Stimulated activated effector memory CD8-positive, alpha-beta T cell treated with anti-CD3 and anti-CD28 coated beads, Interleukin-12 subunit alpha, Interleukin-12 subunit beta, amount 100 ng/mL, for 72 hours (primary cell): ENCODE measurements around the gene SLC35B2.
A peak's percentile ranks its signal among the peaks of the same experiment; 100 is the strongest.

Experiments used
- ATAC-seq: fragments of 150-1000 bp; cut with Tn5 transposase; 2 replicates; pipeline ENCODE4 v1.10.0; 2021
- DNase-seq, 2 donors: peaks; one replicate each; pipeline ENCODE4 v3.0.0; 2021 to 2022; ENCODE audit warnings: low spot score in 2 of 2
- H3K27ac Mint-ChIP-seq: one replicate; pipeline ENCODE4 v1.8.0; 2022; ENCODE audit warnings: mild to moderate bottlenecking, mixed read lengths
- H3K36me3 Mint-ChIP-seq: one replicate; pipeline ENCODE4 v1.8.0; 2022; ENCODE audit warnings: mild to moderate bottlenecking, mixed read lengths
- H3K4me1 Mint-ChIP-seq: one replicate; pipeline ENCODE4 v1.8.0; 2022; ENCODE audit warnings: mixed read lengths
- H3K4me3 Mint-ChIP-seq: one replicate; pipeline ENCODE4 v1.8.0; 2022; ENCODE audit warnings: mild to moderate bottlenecking, mixed read lengths
- H3K9me3 Mint-ChIP-seq: one replicate; pipeline ENCODE4 v1.8.0; 2022; ENCODE audit warnings: mixed read lengths

The SLC35B2 gene

DNA sequence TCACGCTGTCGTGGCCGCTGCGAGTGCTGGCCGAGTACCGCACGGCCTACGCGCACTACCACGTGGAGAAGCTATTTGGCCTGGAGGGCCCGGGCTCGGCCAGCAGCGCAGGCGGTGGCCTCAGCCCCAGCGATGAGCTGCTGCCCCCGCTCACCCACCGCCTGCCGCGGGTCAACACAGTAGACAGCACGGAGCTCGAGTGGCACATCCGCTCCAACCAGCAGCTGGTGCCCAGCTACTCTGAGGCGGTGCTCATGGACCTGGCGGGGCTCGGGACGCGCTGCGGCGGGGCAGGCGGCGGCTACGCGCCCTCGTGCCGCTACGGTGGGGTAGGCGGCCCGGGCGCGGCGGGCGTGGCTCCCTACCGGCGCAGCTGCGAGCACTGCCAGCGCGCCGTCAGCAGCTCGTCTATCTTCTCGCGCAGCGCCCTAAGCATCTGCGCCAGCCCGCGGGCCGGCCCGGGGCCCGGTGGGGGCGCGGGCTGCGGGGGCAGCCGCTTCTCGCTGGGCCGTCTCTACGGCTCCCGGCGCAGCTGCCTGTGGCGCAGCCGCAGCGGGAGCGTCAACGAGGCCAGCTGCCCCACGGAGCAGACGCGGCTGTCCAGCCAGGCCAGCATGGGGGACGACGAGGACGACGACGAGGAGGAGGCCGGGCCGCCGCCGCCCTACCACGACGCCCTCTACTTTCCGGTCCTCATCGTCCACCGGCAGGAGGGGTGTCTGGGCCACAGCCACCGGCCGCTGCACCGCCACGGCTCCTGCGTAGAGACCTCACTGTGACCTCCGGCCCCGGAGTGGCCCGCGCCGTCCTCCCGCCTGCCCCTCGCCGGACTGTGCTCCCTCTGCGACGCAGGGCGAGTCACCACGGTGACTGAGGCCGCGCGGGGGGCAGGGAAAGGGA, 18.7 kb upstream of the SLC35B2 start:
- no peaks in the 10 kb centered on the region for H3K36me3 Mint-ChIP-seq
- H3K9me3 Mint-ChIP-seq = no peaks in the 10 kb centered on the region
- ATAC-seq (peak; percentile 58), DNase-seq (no peak)
- H3K4me1 Mint-ChIP-seq = peaks cover 10% of the 10 kb centered on the region
- no peak overlapping the region for H3K27ac Mint-ChIP-seq
- H3K4me3 Mint-ChIP-seq = no peak overlapping the region

DNA sequence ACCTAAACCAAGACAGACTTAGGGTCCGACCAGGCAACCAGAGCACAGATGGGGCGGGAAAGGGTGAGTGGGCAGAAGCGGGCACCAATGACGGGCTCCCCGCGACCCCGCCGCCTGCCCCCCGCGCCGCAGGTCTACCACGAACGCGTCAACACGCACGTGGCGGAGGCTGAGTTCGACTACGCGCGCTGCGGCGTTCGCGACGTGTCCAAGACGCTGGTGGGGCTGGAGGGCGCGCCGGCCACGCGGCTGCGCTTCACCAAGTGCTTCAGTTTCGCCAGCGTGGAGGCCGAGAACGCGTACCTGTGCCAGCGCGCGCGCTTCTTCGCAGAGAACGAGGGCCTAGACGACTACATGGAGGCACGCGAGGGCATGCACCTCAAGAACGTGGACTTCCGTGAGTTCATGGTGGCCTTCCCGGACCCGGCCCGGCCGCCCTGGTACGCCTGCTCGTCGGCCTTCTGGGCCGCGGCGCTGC, 18.0 kb upstream of the SLC35B2 start:
- ATAC-seq (no peak), DNase-seq (no peak)
- Mint-ChIP-seq H3K9me3 (no peaks in the 10 kb centered on the region), H3K27ac (no peak overlapping the region), H3K36me3 (no peaks in the 10 kb centered on the region), H3K4me3 (peak overlapping the region; percentile 0), H3K4me1 (peaks cover 11% of the 10 kb centered on the region)

DNA sequence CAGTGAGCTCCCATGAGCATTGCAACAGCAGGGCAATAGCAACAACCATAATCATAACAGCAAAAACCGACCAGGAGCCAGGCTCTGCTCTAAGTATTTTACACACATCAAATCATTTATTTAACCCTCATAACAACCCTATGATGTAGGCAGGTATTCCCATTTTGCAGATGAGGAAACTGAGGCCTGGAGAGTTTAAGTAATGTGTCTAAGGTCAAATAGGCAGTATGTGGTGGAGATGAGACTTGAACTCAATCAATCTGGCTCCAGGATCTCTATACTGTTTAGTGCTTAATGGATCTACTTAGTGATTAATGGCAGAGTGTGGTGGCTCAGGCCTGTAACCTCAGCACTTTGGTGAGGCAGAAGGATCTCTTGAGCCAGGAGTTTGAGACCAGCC, 16.3 kb upstream of the SLC35B2 start:
- H3K9me3 Mint-ChIP-seq = no peaks in the 10 kb centered on the region
- no peaks in the 10 kb centered on the region for H3K36me3 Mint-ChIP-seq
- H3K4me1 Mint-ChIP-seq = peaks cover 18% of the 10 kb centered on the region
- DNase-seq (no peak), ATAC-seq (no peak)
- no peak overlapping the region for H3K4me3 Mint-ChIP-seq
- no peak overlapping the region for H3K27ac Mint-ChIP-seq

DNA sequence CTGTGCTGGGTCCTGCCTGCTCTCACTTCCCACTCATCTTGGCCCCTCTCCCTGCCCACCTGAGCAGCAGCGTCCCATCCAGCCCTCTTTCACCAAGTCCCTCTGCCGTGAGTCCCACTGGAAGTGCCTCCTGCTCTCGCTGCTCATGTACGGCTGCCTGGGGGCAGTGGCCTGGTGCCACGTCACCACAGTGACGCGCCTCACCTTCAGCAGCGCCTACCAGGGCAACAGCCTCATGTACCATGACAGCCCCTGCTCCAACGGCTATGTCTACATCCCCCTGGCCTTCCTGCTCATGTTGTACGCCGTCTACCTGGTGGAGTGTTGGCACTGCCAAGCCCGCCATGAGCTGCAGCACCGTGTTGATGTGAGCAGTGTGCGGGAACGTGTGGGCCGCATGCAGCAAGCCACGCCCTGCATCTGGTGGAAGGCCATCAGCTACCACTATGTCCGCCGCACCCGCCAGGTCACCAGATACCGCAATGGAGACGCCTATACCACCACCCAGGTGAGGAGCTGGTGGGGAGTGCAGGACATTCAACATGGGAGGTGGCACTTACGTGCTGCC, 15.8 kb upstream of the SLC35B2 start:
- Mint-ChIP-seq H3K27ac (no peak overlapping the region), H3K4me1 (peaks cover 18% of the 10 kb centered on the region), H3K4me3 (no peak overlapping the region), H3K36me3 (no peaks in the 10 kb centered on the region), H3K9me3 (no peaks in the 10 kb centered on the region)
- ATAC-seq (no peak), DNase-seq (no peak)

DNA sequence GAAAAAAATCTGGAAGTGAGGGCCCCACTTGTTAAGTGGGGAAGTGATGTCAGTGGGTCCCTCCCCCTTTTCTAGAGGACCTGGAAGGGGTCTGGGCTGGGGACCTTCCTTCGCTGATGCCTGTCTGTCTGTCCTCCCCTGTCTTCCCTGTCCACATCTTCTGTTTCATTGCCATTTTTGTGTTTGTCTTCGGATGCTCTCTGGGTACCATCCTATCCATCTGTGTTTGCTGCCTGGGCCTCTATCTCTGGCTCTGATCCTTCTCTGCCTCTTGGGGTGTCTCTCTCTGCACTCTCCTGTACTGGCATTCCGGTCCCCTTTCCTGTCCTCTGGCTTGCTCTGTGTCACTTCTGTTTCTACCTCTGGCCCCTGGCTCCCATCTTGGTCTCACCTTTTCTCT, 15.2 kb upstream of the SLC35B2 start:
- no peak overlapping the region for H3K4me3 Mint-ChIP-seq
- H3K36me3 Mint-ChIP-seq = no peaks in the 10 kb centered on the region
- peaks cover 18% of the 10 kb centered on the region for H3K4me1 Mint-ChIP-seq
- ATAC-seq (no peak), DNase-seq (no peak)
- H3K27ac Mint-ChIP-seq = no peak overlapping the region
- no peaks in the 10 kb centered on the region for H3K9me3 Mint-ChIP-seq

DNA sequence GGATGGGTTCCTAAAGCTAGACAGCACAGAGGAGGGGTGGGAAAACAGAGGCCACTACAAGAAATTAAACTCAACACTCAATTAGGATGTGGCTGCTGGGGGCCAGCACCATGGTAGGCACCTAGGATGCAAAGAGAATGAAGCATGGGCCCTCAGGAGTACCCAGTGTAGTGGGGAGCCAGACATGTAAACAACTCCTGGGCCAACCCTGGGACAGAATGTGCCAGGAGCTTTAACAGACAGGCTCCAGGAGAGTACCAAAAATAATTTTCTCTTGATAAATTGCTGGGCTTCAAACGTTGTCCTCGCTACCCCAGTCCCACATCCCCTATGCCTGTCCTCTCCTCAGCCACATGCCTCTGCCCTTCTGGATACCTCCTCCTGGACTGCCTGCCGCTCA, 14.6 kb upstream of the SLC35B2 start:
- DNase-seq (no peak), ATAC-seq (no peak)
- no peaks in the 10 kb centered on the region for H3K9me3 Mint-ChIP-seq
- peaks cover 21% of the 10 kb centered on the region for H3K4me1 Mint-ChIP-seq
- peaks cover 2% of the 10 kb centered on the region for H3K36me3 Mint-ChIP-seq
- H3K4me3 Mint-ChIP-seq = no peak overlapping the region
- H3K27ac Mint-ChIP-seq = no peak overlapping the region

DNA sequence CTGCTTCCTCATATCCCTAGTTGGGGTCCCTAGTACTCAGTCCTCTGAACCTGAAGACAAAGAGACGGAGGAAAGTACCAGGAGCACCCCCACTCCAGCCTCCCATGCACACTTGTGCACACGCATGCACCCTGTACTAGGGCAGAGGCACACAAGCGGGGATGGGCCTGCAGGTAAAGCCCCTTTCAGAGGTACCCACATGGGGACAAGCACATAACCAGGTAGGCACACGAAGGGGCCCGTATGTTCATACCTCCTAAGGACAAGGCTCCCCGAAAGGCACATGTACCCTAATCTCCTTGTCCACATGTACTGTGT, 14.0 kb upstream of the SLC35B2 start:
- H3K27ac Mint-ChIP-seq = no peak overlapping the region
- ATAC-seq (no peak), DNase-seq (no peak)
- H3K4me3 Mint-ChIP-seq = peak overlapping the region; percentile 42
- H3K36me3 Mint-ChIP-seq = peaks cover 8% of the 10 kb centered on the region
- no peaks in the 10 kb centered on the region for H3K9me3 Mint-ChIP-seq
- peaks cover 27% of the 10 kb centered on the region for H3K4me1 Mint-ChIP-seq

DNA sequence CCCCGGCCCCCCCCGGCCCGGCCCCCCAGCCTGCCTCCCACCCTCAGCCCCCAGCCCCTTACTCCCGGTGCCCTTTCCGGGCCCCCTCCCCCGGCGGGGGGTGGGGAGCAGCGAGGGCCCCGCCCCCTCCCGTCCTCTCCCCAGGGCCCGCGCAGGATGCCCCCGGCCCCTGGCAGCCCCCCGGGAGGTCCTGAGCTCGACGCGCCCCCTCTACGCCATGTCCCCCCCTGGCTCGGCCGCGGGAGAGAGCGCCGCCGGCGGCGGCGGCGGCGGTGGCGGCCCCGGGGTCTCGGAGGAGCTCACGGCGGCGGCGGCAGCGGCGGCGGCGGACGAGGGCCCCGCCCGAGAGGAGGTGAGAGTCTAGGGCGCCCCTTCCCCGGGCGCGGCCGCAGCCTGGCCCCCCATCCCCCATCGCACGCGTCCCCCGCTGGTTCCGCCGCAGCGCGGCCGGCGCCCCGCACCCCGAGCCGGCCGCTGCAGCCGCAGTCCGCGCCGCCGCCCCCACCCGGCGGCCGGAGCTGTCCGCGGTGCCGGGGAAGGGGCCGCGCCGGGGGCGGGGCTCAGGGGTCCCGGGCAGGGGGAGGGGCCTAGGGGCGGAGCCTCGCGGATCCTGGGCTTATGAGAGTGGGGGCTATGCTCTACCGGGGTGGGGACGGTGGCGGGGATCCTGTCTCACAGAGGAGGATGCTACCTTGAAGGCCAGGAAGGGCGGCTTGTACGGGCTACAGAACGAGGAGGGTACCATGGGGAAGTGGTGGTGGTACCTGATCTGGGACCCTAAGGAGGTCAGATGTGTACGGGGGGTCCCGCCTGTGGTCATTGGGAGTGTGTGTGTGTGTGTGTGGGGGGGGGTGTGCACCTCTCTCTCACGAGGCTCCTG, 13.4 kb upstream of the SLC35B2 start:
- Mint-ChIP-seq H3K36me3 (peaks cover 13% of the 10 kb centered on the region), H3K4me3 (peak overlapping the region; percentile 66), H3K4me1 (peaks cover 32% of the 10 kb centered on the region), H3K9me3 (no peaks in the 10 kb centered on the region), H3K27ac (no peak overlapping the region)
- ATAC-seq = no peak
- DNase-seq = no peak

DNA sequence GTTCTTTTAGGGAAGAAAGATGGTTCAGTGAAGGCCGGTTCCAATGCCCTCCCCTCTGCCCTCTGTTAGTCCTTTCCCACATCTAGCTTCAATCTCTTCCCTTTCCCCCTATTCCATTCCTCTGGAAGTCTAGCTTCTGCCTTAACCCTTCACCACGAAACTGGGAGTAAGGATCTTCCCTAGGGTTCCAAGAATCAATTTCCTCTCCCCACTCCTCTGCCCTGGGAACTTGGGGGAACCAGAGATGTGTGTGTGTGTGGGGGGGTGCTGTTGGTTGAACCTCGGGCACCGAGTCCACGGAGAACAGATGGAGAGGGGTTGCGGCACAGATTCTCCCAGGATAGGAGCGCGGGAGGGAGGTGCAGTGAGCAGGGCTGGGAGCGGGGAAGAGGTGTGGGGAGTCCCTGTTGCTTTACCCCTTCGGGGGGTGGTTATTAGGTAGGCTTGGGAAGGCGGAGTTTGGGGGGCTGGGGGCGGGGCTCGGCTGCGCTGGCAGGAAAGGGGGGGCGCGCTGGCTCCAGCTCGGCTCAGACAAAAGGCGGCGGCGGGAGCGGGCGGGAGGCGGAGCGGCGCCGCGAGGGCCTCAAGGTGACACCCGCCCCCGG, 12.7 kb upstream of the SLC35B2 start, which contains the start of gene TMEM151B:
Gene TMEM151B, plus strand, starts transcription at position 530 of the 605 bp plus-strand sequence. CDS start 293 bp downstream, outside the sequence.
- DNase-seq (no peak), ATAC-seq (no peak)
- Mint-ChIP-seq H3K9me3 (no peaks in the 10 kb centered on the region), H3K36me3 (peaks cover 18% of the 10 kb centered on the region), H3K27ac (no peak within 1 kb of the TSS), H3K4me3 (peak within 1 kb of the TSS; percentile 66), H3K4me1 (peaks cover 32% of the 10 kb centered on the region)

DNA sequence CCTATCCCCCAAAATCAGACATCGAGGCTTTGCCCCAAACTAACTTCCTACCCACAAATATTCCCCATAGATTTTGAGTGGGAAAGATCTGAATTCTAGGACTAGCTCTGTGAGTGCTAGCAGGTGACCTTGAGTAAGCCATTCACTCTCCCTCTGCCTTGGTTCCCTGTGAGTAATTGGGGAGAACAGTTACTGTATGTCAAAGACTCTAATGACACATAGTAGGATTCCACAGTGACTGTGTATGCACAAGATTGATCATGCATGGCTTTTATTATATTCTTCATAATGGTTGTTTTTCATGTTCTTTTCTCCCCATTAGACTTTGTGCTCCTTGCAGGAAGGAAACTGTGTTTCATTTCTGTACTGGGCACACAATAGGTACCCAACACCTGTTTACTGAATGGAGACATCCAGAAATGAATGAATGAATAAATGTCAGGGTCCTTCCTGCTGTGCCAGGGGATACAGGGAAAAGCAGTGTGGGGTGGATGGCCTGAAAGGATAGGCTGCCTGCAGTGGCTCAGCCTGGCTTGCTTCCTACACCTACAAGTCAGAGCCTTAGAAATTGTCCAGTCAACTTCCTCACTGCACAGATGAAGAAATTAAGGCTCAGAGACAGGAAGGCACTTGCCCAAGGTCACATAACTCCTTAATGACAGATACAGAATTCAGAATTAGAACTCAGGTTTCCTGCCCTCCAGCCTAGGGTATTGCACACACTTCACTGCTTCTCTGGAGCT, 12.0 kb upstream of the SLC35B2 start:
- Mint-ChIP-seq H3K4me3 (peak overlapping the region; percentile 66), H3K36me3 (peaks cover 21% of the 10 kb centered on the region), H3K27ac (no peak overlapping the region), H3K4me1 (peaks cover 36% of the 10 kb centered on the region), H3K9me3 (no peaks in the 10 kb centered on the region)
- ATAC-seq (peak; percentile 62), DNase-seq (no peak)

DNA sequence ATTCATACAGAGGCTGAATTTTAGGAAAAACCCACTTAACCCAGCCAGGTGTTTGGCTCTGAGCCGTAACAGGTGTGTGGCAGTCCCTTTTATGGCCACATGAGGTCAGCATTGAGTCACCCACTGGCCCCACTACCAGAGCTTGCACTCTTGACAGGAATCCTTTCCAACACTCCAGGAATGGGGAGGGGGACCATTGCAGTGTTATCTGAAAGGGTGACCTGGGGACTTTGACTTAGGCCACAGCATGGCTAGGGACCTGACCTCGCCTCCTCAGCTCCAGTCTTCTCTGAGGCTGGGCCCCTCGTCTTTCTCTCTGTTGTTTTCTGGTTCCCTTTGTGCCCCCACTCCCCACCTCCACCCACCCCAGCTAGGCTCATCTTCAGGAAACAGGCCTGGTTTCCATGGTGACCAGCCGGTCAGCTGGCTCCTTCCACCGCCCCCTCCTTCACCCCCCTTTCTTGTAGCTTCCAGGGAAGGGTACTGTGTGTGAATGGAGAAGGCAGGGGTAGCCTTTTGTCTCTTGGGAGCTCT, 10.8 kb upstream of the SLC35B2 start:
- ATAC-seq (no peak), DNase-seq (peak; percentile 54 to 83)
- Mint-ChIP-seq H3K27ac (no peak overlapping the region), H3K9me3 (no peaks in the 10 kb centered on the region), H3K4me1 (peaks cover 48% of the 10 kb centered on the region), H3K4me3 (no peak overlapping the region), H3K36me3 (peaks cover 23% of the 10 kb centered on the region)

DNA sequence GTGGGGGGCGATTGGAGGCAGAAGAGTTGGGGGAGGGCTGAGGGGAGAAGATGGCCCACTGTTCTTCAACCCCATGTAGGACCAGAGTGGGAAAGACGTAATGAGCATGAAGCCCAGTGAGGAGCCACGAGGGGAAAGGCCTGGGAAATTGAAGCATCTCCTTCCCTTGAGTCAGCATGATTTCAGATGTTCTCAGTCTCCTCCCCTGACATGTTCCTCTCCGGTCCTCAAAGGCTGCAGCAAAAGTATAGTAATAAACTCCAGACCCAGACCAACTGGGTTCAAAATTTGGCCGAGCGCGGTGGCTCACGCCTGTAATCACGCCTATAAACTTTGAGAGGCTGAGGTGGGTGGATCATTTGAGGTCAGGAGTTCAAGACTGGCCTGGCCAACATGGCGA, 9.9 kb upstream of the SLC35B2 start:
- Mint-ChIP-seq H3K4me3 (no peak overlapping the region), H3K27ac (no peak overlapping the region), H3K4me1 (peaks cover 57% of the 10 kb centered on the region), H3K9me3 (no peaks in the 10 kb centered on the region), H3K36me3 (peaks cover 30% of the 10 kb centered on the region)
- DNase-seq (no peak), ATAC-seq (no peak)

DNA sequence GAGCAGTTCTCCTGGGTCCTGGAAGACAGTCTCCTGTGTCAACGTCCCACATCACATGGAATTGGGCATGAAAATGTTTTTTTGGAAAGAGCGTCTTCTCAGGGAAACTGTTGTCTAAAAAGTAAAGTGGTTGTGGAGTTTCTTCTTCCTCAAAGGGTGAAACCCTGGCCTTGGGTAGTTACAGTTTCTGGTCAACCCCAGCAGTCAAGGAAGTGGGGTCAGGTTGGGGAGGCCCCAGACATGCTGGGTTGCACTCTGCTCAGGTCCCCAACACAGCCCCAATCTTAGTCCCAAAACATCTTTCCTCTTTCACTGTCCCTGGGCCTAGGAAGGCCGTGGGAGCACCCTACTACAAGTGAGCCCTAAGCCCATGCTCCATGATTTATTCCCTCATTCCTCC, 9.0 kb upstream of the SLC35B2 start:
- Mint-ChIP-seq H3K4me1 (peaks cover 65% of the 10 kb centered on the region), H3K36me3 (peaks cover 39% of the 10 kb centered on the region), H3K4me3 (peak overlapping the region; percentile 98), H3K27ac (peak overlapping the region; percentile 98), H3K9me3 (no peaks in the 10 kb centered on the region)
- ATAC-seq (no peak), DNase-seq (no peak)

DNA sequence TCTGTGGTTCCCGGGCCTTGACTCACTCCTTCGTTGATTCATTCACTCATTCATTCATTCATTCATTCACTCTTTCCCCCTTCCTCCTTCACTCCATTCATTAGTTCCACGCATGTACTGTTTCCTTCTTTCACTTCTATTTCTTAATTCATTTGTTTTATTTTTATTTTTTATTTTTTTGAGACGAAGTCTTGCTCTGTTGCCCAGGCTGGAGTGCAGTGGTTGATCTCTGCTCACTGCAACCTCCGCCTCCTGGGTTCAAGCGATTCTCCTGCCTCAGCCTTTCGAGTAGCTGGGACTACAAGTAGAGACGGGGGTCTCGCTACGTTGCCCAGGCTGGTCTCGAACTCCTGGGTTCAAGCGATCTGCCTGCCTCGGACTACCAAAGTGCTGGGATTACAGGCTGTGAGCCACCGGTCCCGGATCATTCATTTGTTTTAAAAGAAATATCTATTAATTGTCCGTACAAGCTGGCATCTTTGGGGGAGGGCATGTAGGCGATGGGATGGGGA, 8.4 kb upstream of the SLC35B2 start:
- H3K4me1 Mint-ChIP-seq = peaks cover 67% of the 10 kb centered on the region
- H3K27ac Mint-ChIP-seq = peak overlapping the region; percentile 98
- peak overlapping the region; percentile 98 for H3K4me3 Mint-ChIP-seq
- no peaks in the 10 kb centered on the region for H3K9me3 Mint-ChIP-seq
- DNase-seq (no peak), ATAC-seq (no peak)
- peaks cover 45% of the 10 kb centered on the region for H3K36me3 Mint-ChIP-seq
